ENCODE results near the gene FAM83F.
A peak's percentile ranks its signal among the peaks of the same experiment; 100 is the strongest.

Gene FAM83F

GRCh38 chr22:40033586-40034380 is 39.0 kb downstream of the FAM83F start:
- no peak for DNase-seq (ENCODE audit: extremely low read depth, low read depth)
- no peak for TF ChIP-seq CTCF (IDR thresholded peaks at IDR 0.05; ENCODE audit: low read depth, low read length)

GRCh38 chr22:40035351-40035750 is 40.6 kb downstream of the FAM83F start:
- DNase-seq (ENCODE audit: extremely low read depth, low read depth): no peak
- no peak for TF ChIP-seq CTCF (IDR thresholded peaks at IDR 0.05; ENCODE audit: low read depth, low read length)

- TF ChIP-seq CTCF (IDR thresholded peaks at IDR 0.05; ENCODE audit: low read depth, low read length): no peak
These were observed 41.4 kb downstream of the FAM83F start for GRCh38 chr22:40036126-40036525.

GRCh38 chr22:40036591-40037225 is 42.0 kb downstream of the FAM83F start:
- peak; percentile 28 for DNase-seq (ENCODE audit: extremely low read depth, low read depth)
- TF ChIP-seq CTCF (IDR thresholded peaks at IDR 0.05; ENCODE audit: low read depth, low read length): peak; percentile 79

More at GRCh38 chr22:40036126-40036525, 41.4 kb downstream of the FAM83F start:
- DNase-seq (ENCODE audit: extremely low read depth, low read depth): no peak

- no peak for DNase-seq (ENCODE audit: extremely low read depth, low read depth)
- no peak for TF ChIP-seq CTCF (IDR thresholded peaks at IDR 0.05; ENCODE audit: low read depth, low read length)
These were observed 42.6 kb downstream of the FAM83F start for GRCh38 chr22:40037320-40037719.

GRCh38 chr22:40039482-40040115 is 44.8 kb downstream of the FAM83F start:
- no peak for TF ChIP-seq CTCF (IDR thresholded peaks at IDR 0.05; ENCODE audit: low read depth, low read length)
- no peak for DNase-seq (ENCODE audit: extremely low read depth, low read depth)

GRCh38 chr22:40040927-40041326 is 46.2 kb downstream of the FAM83F start:
- TF ChIP-seq CTCF (IDR thresholded peaks at IDR 0.05; ENCODE audit: low read depth, low read length): no peak
- DNase-seq (ENCODE audit: extremely low read depth, low read depth): no peak

Measured in AG09319 (cell line).